GM21723 (cell line): Measurements from ENCODE around the gene PAN3.

Experiments used
- ATAC-seq: cut with Tn5 transposase; IDR thresholded peaks from one replicate; pipeline ENCODE4 v1.9.1; 2021; ENCODE audit warnings: mild to moderate bottlenecking, moderate library complexity; ENCODE audit not compliant: unreplicated experiment

The PAN3 gene

GRCh38 chr13:28283600-28283999 is 145.3 kb downstream of the PAN3 start:
- ATAC-seq, result no peak

DNA sequence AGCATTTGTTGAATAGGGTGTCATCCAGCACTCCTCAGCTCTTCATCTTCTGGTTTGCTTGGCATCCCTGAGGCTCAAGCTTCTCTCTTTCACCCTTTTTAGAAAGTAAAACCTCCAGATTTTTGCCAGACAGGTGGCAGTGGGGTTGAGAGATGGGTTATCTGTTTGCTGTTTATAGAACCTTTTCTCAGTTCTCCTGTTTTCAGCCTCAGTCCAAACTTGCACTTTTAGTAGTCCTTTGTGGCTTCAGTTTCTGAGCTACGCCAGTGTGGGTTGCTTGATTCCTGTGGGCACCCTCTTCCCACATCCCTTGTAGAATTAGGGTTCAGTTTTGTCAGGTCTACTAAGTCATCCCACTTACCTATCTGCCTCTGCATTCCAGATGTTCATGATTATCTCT is 147.9 kb downstream of the PAN3 start:
- peak; percentile 79 for ATAC-seq

- no peak for ATAC-seq
Measured at GRCh38 chr13:28297341-28297740, 159.0 kb downstream of the PAN3 start.

- no peak for ATAC-seq
Measured at GRCh38 chr13:28299916-28300315, 161.6 kb downstream of the PAN3 start.

GRCh38 chr13:28301839-28302238 is 163.5 kb downstream of the PAN3 start:
- ATAC-seq, result no peak

DNA sequence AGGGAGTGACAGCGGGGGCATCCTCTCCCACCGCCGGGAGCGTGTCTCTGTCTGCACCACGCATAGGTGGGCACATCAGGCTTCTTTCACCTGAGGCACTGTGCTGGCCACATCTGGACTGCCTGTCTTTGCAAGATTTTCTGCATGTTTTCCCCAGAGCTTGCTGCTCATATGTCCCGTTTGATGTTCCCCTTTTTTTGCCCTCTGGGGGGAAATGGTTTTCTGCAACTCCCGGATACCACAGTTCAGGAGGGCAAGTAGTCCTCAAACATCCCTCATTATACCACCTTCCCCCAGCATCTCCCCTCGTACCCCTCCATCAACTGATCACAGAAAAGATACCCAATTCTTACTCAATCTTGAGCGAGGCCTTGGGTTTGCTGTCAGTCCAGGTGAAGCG is 168.0 kb downstream of the PAN3 start:
- no peak for ATAC-seq

GRCh38 chr13:28313579-28313978 is 175.2 kb downstream of the PAN3 start:
- ATAC-seq, result no peak

- ATAC-seq, result no peak
Measured at GRCh38 chr13:28314879-28315278, 176.5 kb downstream of the PAN3 start.

GRCh38 chr13:28316129-28316528 is 177.8 kb downstream of the PAN3 start:
- no peak for ATAC-seq

GRCh38 chr13:28316836-28317235 is 178.5 kb downstream of the PAN3 start:
- ATAC-seq, result no peak

GRCh38 chr13:28318496-28318895 is 180.2 kb downstream of the PAN3 start:
- no peak for ATAC-seq

GRCh38 chr13:28319528-28319927 is 181.2 kb downstream of the PAN3 start:
- no peak for ATAC-seq

- no peak for ATAC-seq
Measured at GRCh38 chr13:28320209-28320608, 181.9 kb downstream of the PAN3 start.

GRCh38 chr13:28320884-28321574 is 182.7 kb downstream of the PAN3 start:
- ATAC-seq, result no peak

GRCh38 chr13:28321756-28322155 is 183.4 kb downstream of the PAN3 start:
- ATAC-seq, result no peak

- no peak for ATAC-seq
Measured at GRCh38 chr13:28322256-28322905, 184.0 kb downstream of the PAN3 start.

GRCh38 chr13:28324181-28324789 is 185.9 kb downstream of the PAN3 start:
- ATAC-seq, result peak; percentile 71

GRCh38 chr13:28325022-28325421 is 186.7 kb downstream of the PAN3 start:
- no peak for ATAC-seq

DNA sequence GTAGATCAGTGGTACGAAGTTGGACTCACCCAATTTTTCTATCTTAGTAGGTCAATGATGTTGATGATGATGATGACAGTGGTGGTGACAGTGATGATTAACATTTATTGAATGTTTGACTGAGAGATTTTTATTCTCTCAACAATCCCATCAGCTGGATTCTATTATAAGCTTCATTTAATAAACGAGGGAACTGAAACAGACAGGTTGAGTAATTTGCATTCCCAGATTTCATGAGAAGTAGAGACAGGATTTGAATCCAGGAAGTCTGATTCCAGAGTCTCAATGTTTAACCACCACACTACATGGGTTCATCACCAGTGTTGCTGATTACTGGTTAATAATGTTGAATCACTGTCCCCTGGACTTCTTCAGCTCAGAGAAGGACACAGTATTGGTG is 187.7 kb downstream of the PAN3 start:
- ATAC-seq, result no peak

DNA sequence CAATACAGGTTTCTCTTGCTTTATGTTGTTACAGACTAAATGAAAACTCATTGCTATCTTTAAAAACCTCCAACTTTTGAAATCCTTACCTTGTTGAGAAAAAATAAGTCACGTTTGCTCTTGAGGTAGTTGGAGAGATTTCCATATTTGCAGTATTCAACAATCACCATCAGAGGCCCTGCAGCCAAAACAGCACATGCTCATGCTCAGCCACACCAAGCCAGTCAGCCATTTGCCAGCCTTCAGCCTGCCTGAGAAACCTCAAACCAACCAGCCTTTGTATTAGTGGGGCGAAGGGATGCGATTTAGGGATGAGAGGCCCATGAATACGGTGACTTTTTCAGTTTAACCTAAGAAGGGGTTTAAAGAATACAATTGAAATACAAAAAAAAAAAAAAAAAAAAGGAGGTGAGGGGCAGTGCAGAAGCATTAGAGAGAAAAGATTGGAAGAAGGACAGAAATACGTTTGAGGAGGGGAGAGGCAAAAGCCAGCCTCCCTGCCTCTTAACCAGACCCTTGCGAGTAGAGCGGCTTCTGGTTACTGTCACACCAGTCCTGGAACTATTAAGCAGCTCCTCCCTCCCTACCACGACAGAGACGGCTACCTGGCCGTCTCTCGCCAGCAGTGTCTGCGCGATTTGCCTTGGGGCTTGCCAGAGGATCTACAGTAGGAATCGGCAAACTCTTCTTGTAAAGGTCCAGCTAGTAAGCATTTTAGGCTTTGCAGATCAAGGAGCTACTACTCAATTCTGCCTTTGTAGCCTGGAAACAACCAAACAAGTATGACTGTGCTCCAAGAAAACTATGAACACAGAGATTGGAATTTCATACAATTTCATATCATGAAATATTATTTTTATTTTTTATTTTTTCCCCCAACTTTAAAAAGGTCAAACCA is 189.3 kb downstream of the PAN3 start:
- no peak for ATAC-seq

- ATAC-seq, result no peak
Measured at GRCh38 chr13:28328271-28328607, 189.9 kb downstream of the PAN3 start.
